HepG2 (cell line): ENCODE data around the gene RCN1. TPM values are rescaled to one million over a fixed set of nuclear protein-coding genes. Genes with fewer than 3 reads are reported as not detected.

ENCODE experiments used
- ATAC-seq: fragments of 200-7000 bp; cut with Tn5 transposase; 3 replicates; pipeline ENCODE4 v1.9.1; 2020; ENCODE audit warnings: mild to moderate bottlenecking, moderate library complexity
- BruUV-seq: library from RNA; stranded (reverse); fragments of 400-500 nt; replicated peaks from 2 replicates; lab custom pipeline; 2021; lab: Mats Ljungman, UMichigan
- CTCF ChIA-PET: fragments of 300-600 bp; formaldehyde crosslinking; extraction: SDS; loops from one replicate; lab custom pipeline; 2021; ENCODE audit warnings: low total read pairs, inconsistent platforms, low intra/inter-chr PET ratio; lab: Yijun Ruan, JAX
- POLR2A ChIA-PET: fragments of 350-600 bp; sonication (Branson Sonifier 250); formaldehyde crosslinking; loops from one replicate; lab custom pipeline; 2020; ENCODE audit warnings: antibody characterized with exemption, inconsistent platforms; lab: Yijun Ruan, JAX
- DNase-seq: peaks from one replicate; pipeline ENCODE4 v3.0.0-alpha.2; 2015; ENCODE audit warnings: low spot score
- FAIRE-seq: peaks from 3 replicates; lab custom pipeline; 2011; peaks lifted over from hg19 to GRCh38; lab: Jason Lieb, UNC
- H2AFZ ChIP-seq: one replicate; pipeline ENCODE4 v1.6.1; 2011; ENCODE audit warnings: low read length, inconsistent platforms
- H3K27ac ChIP-seq: fragments of 300-600 bp; 3 replicates; pipeline ENCODE4 v1.8.0; 2011; ENCODE audit warnings: mixed run types, mild to moderate bottlenecking, mixed read lengths, low read length, inconsistent platforms; ENCODE audit not compliant: insufficient read depth; ENCODE audit errors: extremely low read length
- H3K27me3 ChIP-seq, 2 experiments: fragments of 200-600 bp in 1 of 2; 2 replicates in 1 of 2; 3 replicates in 1 of 2; pipeline versions ENCODE4 v1.6.0 to v1.8.0; 2011; ENCODE audit warnings: low read length in 2 of 2, mild to moderate bottlenecking in 2 of 2, moderate library complexity in 2 of 2, inconsistent platforms in 1 of 2; ENCODE audit not compliant: insufficient read depth in 2 of 2, control insufficient read depth in 1 of 2
- H3K36me3 ChIP-seq, 2 experiments: fragments of 200-600 bp in 1 of 2; replicated peaks in 1 of 2; 2 replicates in 1 of 2; 3 replicates in 1 of 2; pipeline versions ENCODE4 v1.5.1 to v1.8.0; 2011; ENCODE audit warnings: low read length in 2 of 2, inconsistent platforms in 1 of 2; ENCODE audit not compliant: insufficient read depth in 2 of 2, control insufficient read depth in 1 of 2
- H3K4me1 ChIP-seq: 2 replicates; pipeline ENCODE4 v1.5.1; 2012; ENCODE audit warnings: low read length, inconsistent platforms; ENCODE audit not compliant: insufficient read depth
- H3K4me2 ChIP-seq: 2 replicates; pipeline ENCODE4 v1.6.0; 2011; ENCODE audit warnings: low read depth, low read length, inconsistent platforms
- H3K4me3 ChIP-seq, 3 experiments: fragments of 200-600 bp in 1 of 3; sonication (generic), shearing (Covaris generic) in 1 of 3; replicated peaks in 1 of 3; 2 replicates each; pipeline ENCODE4 v1.5.1; 2011 to 2016; ENCODE audit warnings: low read length in 3 of 3, inconsistent platforms in 2 of 3, low read depth in 2 of 3, mild to moderate bottlenecking in 2 of 3, control low read depth in 1 of 3, mixed read lengths in 1 of 3; ENCODE audit not compliant: insufficient read depth in 1 of 3
- H3K79me2 ChIP-seq: one replicate; pipeline ENCODE4 v1.6.1; 2011; ENCODE audit warnings: low read length, inconsistent platforms; ENCODE audit not compliant: insufficient read depth
- H3K9ac ChIP-seq: 2 replicates; pipeline ENCODE4 v1.6.0; 2011; ENCODE audit warnings: mild to moderate bottlenecking, low read depth, low read length, inconsistent platforms; ENCODE audit not compliant: insufficient read depth
- H3K9me3 ChIP-seq: 2 replicates; pipeline ENCODE4 v1.5.1; 2012; ENCODE audit warnings: mild to moderate bottlenecking, low read length
- H4K20me1 ChIP-seq: 2 replicates; pipeline ENCODE4 v1.6.0; 2011; ENCODE audit warnings: inconsistent platforms, mild to moderate bottlenecking, low read length, moderate library complexity; ENCODE audit not compliant: insufficient read depth
- ARHGAP35 ChIP-seq: sonication (generic); formaldehyde crosslinking; IDR thresholded peaks from 2 replicates; pipeline ENCODE4 v1.9.0; 2022; ENCODE audit warnings: mild to moderate bottlenecking, inconsistent platforms, moderate library complexity, missing genetic modification reagents, borderline replicate concordance
- FLYWCH1 ChIP-seq: sonication (generic); formaldehyde crosslinking; IDR thresholded peaks from 2 replicates; pipeline ENCODE4 v1.8.1; 2023; ENCODE audit warnings: mild to moderate bottlenecking, missing genetic modification reagents
- KDM2A ChIP-seq: sonication (generic); formaldehyde crosslinking; IDR thresholded peaks from 2 replicates; pipeline ENCODE4 v1.4.0; 2020; ENCODE audit warnings: low read depth, missing genetic modification reagents, borderline replicate concordance
- NBN ChIP-seq: fragments of 450-650 bp; conservative IDR thresholded peaks from 2 replicates; pipeline ENCODE4 v1.6.1; 2017
- REPIN1 ChIP-seq: sonication (generic); formaldehyde crosslinking; IDR thresholded peaks from 2 replicates; pipeline ENCODE4 v1.8.0; 2022; ENCODE audit warnings: missing genetic modification reagents, low read depth, mild to moderate bottlenecking, borderline replicate concordance
- RNF2 ChIP-seq: fragments of 450-650 bp; conservative IDR thresholded peaks from 2 replicates; pipeline ENCODE4 v1.6.1; 2016; ENCODE audit warnings: low read depth
- SALL1 ChIP-seq: sonication (generic); formaldehyde crosslinking; IDR thresholded peaks from 2 replicates; pipeline ENCODE4 v1.8.0; 2022; ENCODE audit warnings: mild to moderate bottlenecking, missing genetic modification reagents
- TGIF2 ChIP-seq: IDR thresholded peaks from 2 replicates; pipeline ENCODE4 v1.6.1; 2016; ENCODE audit warnings: control low read depth, missing compliant biosample characterization
- ZNF224 ChIP-seq: sonication (generic); formaldehyde crosslinking; IDR thresholded peaks from 2 replicates; pipeline ENCODE4 v1.5.0; 2020; ENCODE audit warnings: mild to moderate bottlenecking, missing genetic modification reagents
- ZNF253 ChIP-seq: sonication (generic); formaldehyde crosslinking; IDR thresholded peaks from 2 replicates; pipeline ENCODE4 v1.8.0; 2022; ENCODE audit warnings: mild to moderate bottlenecking, missing genetic modification reagents, borderline replicate concordance
- ZNF703 ChIP-seq: sonication (generic); formaldehyde crosslinking; IDR thresholded peaks from 2 replicates; pipeline ENCODE4 v1.5.1; 2020; ENCODE audit warnings: missing genetic modification reagents, mild to moderate bottlenecking, moderate library complexity, borderline replicate concordance
- WGBS: methylation state at CpG from one replicate; pipeline ENCODE4 v1.1.6; 2017; ENCODE audit warnings: low lambda C conversion rate; 5-methylcytosine and 5-hydroxymethylcytosine counted together
- in situ Hi-C: cut with HindIII; loops from 2 replicates; pipeline ENCODE4 v1.10.0; 2017; ENCODE audit warnings: low pct_unique_long_range_greater_than_20kb; ENCODE audit not compliant: extremely low pct_ligation_motif_present
- intact Hi-C: fragments of 100-400 bp; cut with micrococcal nuclease; formaldehyde crosslinking; loops from one replicate; pipeline ENCODE4 v1.10.0; 2022; ENCODE audit not compliant: unreplicated experiment
- polyA plus RNA-seq, 8 experiments: library from polyadenylated mRNA; depleted of rRNA in 3 of 8; stranded (reverse) in 7 of 8; unstranded in 1 of 8; fragments of >200 nt; fragmentation: Illumina TruSeq in 4 of 8; extraction: Trizol in 4 of 8; gene quantifications; 2 replicates each; pipeline versions ENCODE4 v1.2.1 to v1.2.3, GENCODE V29; 2011 to 2016; ENCODE audit warnings: low read depth in 4 of 8, missing spikeins in 1 of 8, mixed read lengths in 1 of 8; ENCODE audit not compliant: insufficient read depth in 1 of 8
- total RNA-seq, 5 experiments: library from RNA; depleted of rRNA; stranded (reverse); fragments of >200 nt; fragmentation: Illumina TruSeq; extraction: Trizol; gene quantifications; 2 replicates each; pipeline ENCODE4 v1.2.3, GENCODE V29; 2016; ENCODE audit warnings: low read depth in 1 of 5
- TF ChIP-seq, protein P1 (sequence below), 2 experiments: IDR thresholded peaks; 2 replicates each; pipeline ENCODE4 v1.6.1; 2011 to 2012; ENCODE audit warnings: low read length in 2 of 2, borderline replicate concordance in 1 of 2, low read depth in 1 of 2, mild to moderate bottlenecking in 1 of 2, moderate library complexity in 1 of 2
- TF ChIP-seq, protein P2 (sequence below): sonication (generic); formaldehyde crosslinking; IDR thresholded peaks from 2 replicates; pipeline ENCODE4 v1.5.0; 2020; ENCODE audit warnings: missing genetic modification reagents
- TF ChIP-seq, protein P3 (sequence below): sonication (generic); formaldehyde crosslinking; IDR thresholded peaks from 2 replicates; pipeline ENCODE4 v1.4.0; 2020; ENCODE audit warnings: mild to moderate bottlenecking, missing genetic modification reagents

RCN1 gene
- total and polyA plus RNA-seq, 2 of the 13 experiments (the other 11 are each of a cell fraction or from before 2014, with no cell fraction given), result 22.0 to 28.5 TPM

DNA sequence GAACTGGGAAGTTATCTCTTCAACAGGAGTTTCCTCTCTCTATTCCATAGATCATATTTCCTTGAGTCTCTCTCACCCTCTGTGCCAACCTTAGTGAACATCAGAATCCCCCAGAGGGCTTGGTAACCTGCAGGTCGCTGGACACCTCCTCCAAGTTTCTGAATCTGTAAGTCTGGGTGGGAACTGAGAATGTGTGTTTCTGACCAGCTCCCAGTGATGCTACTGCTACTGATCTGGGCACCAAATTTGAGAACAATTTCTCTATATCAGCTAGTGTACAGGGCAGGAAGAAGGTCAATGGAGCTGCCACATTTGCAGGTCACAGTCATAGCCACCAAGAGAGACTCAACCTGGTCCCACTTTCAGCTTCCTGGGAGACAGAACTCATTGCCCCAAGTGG is 62.9 kb downstream of the RCN1 start:
- H3K27me3 ChIP-seq, result peaks cover 4 to 30% of the 10 kb centered on the region in 2 experiments; a peak in 3 of 5 replicates
- no peak overlapping the region for H3K4me2 ChIP-seq
- H3K79me2 ChIP-seq, result no peaks in the 10 kb centered on the region
- FAIRE-seq (no peak), ATAC-seq (no peak)
- intact Hi-C loops (no loop called here), in situ Hi-C loops (loop anchor here (25.0 kb wide), 2 partner anchors 766 to 916 kb away; no protein-coding TSS in a partner anchor)
- H3K9ac ChIP-seq, result no peak overlapping the region
- CTCF ChIA-PET, result no interaction called here
- H3K4me3 ChIP-seq, result no peak overlapping the region
- no peak overlapping the region for H2AFZ ChIP-seq
- no TSS peak for BruUV-seq
- POLR2A ChIA-PET, result no interaction called here
- 0% methylated on average over 1 of the region's 1 CpG for WGBS
- H3K36me3 ChIP-seq, result no peaks in the 10 kb centered on the region
- no peak overlapping the region for H3K27ac ChIP-seq
- H3K9me3 ChIP-seq, result no peaks in the 10 kb centered on the region
- H3K4me1 ChIP-seq, result no peaks in the 10 kb centered on the region
- TF ChIP-seq, protein P1, sequence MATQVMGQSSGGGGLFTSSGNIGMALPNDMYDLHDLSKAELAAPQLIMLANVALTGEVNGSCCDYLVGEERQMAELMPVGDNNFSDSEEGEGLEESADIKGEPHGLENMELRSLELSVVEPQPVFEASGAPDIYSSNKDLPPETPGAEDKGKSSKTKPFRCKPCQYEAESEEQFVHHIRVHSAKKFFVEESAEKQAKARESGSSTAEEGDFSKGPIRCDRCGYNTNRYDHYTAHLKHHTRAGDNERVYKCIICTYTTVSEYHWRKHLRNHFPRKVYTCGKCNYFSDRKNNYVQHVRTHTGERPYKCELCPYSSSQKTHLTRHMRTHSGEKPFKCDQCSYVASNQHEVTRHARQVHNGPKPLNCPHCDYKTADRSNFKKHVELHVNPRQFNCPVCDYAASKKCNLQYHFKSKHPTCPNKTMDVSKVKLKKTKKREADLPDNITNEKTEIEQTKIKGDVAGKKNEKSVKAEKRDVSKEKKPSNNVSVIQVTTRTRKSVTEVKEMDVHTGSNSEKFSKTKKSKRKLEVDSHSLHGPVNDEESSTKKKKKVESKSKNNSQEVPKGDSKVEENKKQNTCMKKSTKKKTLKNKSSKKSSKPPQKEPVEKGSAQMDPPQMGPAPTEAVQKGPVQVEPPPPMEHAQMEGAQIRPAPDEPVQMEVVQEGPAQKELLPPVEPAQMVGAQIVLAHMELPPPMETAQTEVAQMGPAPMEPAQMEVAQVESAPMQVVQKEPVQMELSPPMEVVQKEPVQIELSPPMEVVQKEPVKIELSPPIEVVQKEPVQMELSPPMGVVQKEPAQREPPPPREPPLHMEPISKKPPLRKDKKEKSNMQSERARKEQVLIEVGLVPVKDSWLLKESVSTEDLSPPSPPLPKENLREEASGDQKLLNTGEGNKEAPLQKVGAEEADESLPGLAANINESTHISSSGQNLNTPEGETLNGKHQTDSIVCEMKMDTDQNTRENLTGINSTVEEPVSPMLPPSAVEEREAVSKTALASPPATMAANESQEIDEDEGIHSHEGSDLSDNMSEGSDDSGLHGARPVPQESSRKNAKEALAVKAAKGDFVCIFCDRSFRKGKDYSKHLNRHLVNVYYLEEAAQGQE (IDR thresholded peaks at IDR 0.05; ENCODE audit: borderline replicate concordance in 1 of 2, low read depth in 1 of 2, low read length in 2 of 2), result no peak
- TF ChIP-seq ZNF703 (CRISPR knock-in tag) (no peak), TGIF2 (no peak), SALL1 (no peak), RNF2 (no peak), REPIN1 (CRISPR knock-in tag) (no peak), ZNF253 (CRISPR knock-in tag) (no peak), NBN (no peak), FLYWCH1 (CRISPR knock-in tag) (no peak), ZNF224 (no peak), KDM2A (CRISPR knock-in tag) (no peak), ARHGAP35 (CRISPR knock-in tag) (no peak)
- TF ChIP-seq, protein P2, sequence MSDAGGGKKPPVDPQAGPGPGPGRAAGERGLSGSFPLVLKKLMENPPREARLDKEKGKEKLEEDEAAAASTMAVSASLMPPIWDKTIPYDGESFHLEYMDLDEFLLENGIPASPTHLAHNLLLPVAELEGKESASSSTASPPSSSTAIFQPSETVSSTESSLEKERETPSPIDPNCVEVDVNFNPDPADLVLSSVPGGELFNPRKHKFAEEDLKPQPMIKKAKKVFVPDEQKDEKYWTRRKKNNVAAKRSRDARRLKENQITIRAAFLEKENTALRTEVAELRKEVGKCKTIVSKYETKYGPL (CRISPR knock-in tag), result no peak
- TF ChIP-seq, protein P3, sequence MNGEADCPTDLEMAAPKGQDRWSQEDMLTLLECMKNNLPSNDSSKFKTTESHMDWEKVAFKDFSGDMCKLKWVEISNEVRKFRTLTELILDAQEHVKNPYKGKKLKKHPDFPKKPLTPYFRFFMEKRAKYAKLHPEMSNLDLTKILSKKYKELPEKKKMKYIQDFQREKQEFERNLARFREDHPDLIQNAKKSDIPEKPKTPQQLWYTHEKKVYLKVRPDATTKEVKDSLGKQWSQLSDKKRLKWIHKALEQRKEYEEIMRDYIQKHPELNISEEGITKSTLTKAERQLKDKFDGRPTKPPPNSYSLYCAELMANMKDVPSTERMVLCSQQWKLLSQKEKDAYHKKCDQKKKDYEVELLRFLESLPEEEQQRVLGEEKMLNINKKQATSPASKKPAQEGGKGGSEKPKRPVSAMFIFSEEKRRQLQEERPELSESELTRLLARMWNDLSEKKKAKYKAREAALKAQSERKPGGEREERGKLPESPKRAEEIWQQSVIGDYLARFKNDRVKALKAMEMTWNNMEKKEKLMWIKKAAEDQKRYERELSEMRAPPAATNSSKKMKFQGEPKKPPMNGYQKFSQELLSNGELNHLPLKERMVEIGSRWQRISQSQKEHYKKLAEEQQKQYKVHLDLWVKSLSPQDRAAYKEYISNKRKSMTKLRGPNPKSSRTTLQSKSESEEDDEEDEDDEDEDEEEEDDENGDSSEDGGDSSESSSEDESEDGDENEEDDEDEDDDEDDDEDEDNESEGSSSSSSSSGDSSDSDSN, result no peak
- TF ChIP-seq, all 625 proteins: peak for 0
- no peaks in the 10 kb centered on the region for H4K20me1 ChIP-seq
- DNase-seq, result no peak
